Calu3 (cell line): Measurements from ENCODE around the gene MRNIP. TPM values are rescaled to one million over a fixed set of nuclear protein-coding genes. Genes with fewer than 3 reads are reported as not detected.
"Not testable (repeated sequence)": the region's sequence is repeated elsewhere in the genome, so short reads cannot be mapped to it uniquely, and the experiment has no call there.

ENCODE experiments used
- BruUV-seq: library from RNA; stranded (reverse); fragments of 400-500 nt; replicated peaks from 2 replicates; lab custom pipeline; 2021; lab: Mats Ljungman, UMichigan
- CTCF ChIA-PET: fragments of 300-600 bp; sonication (Branson Sonifier 250); formaldehyde crosslinking; loops from one replicate; lab custom pipeline; 2022; ENCODE audit warnings: antibody characterized with exemption; lab: Charles Lee
- DNase-seq: peaks from one replicate; pipeline ENCODE4 v3.0.0; 2022
- H3K27ac Mint-ChIP-seq: one replicate; pipeline ENCODE4 v1.8.0; 2022; ENCODE audit warnings: mixed read lengths; ENCODE audit not compliant: unreplicated experiment
- H3K27me3 Mint-ChIP-seq: one replicate; pipeline ENCODE4 v1.8.0; 2022; ENCODE audit warnings: mixed read lengths; ENCODE audit not compliant: unreplicated experiment
- H3K36me3 Mint-ChIP-seq: one replicate; pipeline ENCODE4 v1.8.0; 2022; ENCODE audit warnings: mild to moderate bottlenecking, moderate library complexity, mixed read lengths; ENCODE audit not compliant: insufficient read depth, unreplicated experiment
- H3K4me1 Mint-ChIP-seq: one replicate; pipeline ENCODE4 v1.8.0; 2022; ENCODE audit warnings: mild to moderate bottlenecking, low read depth, mixed read lengths; ENCODE audit not compliant: unreplicated experiment
- H3K4me3 Mint-ChIP-seq: one replicate; pipeline ENCODE4 v1.8.0; 2022; ENCODE audit warnings: mild to moderate bottlenecking, low read depth, moderate library complexity, mixed read lengths; ENCODE audit not compliant: unreplicated experiment
- H3K9me3 Mint-ChIP-seq: one replicate; pipeline ENCODE4 v1.8.0; 2022; ENCODE audit warnings: low read depth, mixed read lengths; ENCODE audit not compliant: unreplicated experiment
- intact Hi-C: fragments of 100-400 bp; cut with micrococcal nuclease; formaldehyde crosslinking; loops from one replicate; pipeline ENCODE4 v1.10.0; 2022; ENCODE audit not compliant: unreplicated experiment
- microRNA-seq: library from miRNA; unstranded; fragments of <30 nt; microRNA quantifications from one replicate; pipeline ENCODE4 v1.2.0, GENCODE V29; 2022
- total RNA-seq: library from RNA; stranded (reverse); gene quantifications from 2 replicates; pipeline ENCODE4 v1.2.3, GENCODE V29; 2022
- TF ChIP-seq, protein P1 (sequence below): fragments of 200-600 bp; IDR thresholded peaks from one replicate; pipeline ENCODE4 v1.8.0; 2022; ENCODE audit warnings: antibody characterized with exemption; ENCODE audit not compliant: unreplicated experiment

MRNIP gene
- total RNA-seq, 1 experiment from 2014 or later: 47.1 TPM

DNA sequence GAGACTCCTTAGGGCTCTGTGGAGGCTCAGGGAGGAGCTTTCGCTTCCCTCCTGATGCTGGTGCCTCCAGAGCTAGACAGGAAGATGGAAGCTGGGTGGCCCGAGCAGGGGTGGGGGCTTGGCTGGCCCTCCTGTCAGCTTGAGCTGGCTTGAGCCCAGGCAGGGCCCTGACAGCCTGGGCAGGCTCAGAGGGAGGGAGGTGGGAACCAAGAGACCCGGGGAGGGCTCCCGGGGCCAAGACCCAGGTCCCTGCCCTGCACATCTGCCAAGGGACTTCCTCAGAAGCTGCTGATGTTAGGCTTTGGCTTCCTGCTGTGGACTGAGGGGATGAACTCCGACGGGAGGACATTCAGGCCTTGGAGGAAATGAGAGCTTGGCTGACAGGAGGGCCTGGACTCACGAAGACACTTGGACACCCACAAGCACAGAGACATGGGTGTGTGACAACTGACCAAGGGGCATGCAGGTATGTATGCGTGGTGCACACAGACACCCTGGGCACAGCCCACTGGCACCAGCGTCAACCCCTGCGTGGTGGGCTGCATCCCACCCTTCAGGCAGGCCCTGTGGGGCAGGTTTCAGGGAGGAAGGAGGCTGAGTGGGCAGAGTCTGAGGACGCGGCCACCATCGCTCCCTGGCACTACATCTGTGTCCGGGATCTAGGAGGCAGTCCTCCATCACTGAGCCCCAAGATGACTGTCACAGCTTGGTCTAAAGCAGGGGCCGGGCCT is 66.6 kb downstream of the MRNIP start:
- no peak for DNase-seq
- no TSS peak for BruUV-seq
- TF ChIP-seq, protein P1, sequence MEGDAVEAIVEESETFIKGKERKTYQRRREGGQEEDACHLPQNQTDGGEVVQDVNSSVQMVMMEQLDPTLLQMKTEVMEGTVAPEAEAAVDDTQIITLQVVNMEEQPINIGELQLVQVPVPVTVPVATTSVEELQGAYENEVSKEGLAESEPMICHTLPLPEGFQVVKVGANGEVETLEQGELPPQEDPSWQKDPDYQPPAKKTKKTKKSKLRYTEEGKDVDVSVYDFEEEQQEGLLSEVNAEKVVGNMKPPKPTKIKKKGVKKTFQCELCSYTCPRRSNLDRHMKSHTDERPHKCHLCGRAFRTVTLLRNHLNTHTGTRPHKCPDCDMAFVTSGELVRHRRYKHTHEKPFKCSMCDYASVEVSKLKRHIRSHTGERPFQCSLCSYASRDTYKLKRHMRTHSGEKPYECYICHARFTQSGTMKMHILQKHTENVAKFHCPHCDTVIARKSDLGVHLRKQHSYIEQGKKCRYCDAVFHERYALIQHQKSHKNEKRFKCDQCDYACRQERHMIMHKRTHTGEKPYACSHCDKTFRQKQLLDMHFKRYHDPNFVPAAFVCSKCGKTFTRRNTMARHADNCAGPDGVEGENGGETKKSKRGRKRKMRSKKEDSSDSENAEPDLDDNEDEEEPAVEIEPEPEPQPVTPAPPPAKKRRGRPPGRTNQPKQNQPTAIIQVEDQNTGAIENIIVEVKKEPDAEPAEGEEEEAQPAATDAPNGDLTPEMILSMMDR: no peak
- Mint-ChIP-seq H3K4me1 (peaks cover 13% of the 10 kb centered on the region), H3K9me3 (no peaks in the 10 kb centered on the region), H3K4me3 (no peak overlapping the region), H3K27ac (no peak overlapping the region), H3K36me3 (peaks cover 59% of the 10 kb centered on the region), H3K27me3 (no peaks in the 10 kb centered on the region)
- CTCF ChIA-PET: interaction anchor here (0.7 kb wide), 1 partner anchor 11 kb away, joined by 4 read pairs; no protein-coding TSS in a partner anchor
- intact Hi-C loops: no loop called here

DNA sequence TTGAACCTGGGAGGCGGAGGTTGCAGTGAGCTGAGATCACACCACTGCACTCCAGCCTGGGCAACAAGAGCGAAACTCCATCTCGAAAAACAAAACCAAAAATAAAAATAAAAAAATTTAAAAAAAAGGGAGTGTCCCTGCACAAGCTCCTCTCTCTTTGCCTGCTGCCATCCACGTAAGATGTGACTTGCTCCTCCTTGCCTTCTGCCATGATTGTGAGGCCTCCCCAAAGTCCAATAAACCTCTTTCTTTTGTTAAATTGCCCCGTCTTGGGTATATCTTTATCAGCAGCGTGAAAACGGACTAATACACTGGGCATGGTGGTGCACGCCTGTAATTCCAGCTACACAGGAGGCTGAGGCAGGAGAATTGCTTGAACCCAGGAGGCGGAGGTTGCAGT is 69.3 kb downstream of the MRNIP start:
- H3K4me1 Mint-ChIP-seq, H3K9me3 Mint-ChIP-seq, DNase-seq, H3K27me3 Mint-ChIP-seq, intact Hi-C loops, BruUV-seq, H3K4me3 Mint-ChIP-seq: not testable (repeated sequence)
- CTCF ChIA-PET: interaction anchor here (0.6 kb wide), 1 partner anchor 146 kb away, joined by 4 read pairs; no protein-coding TSS in a partner anchor
- Mint-ChIP-seq H3K36me3 (peaks cover 40% of the 10 kb centered on the region), H3K27ac (peak overlapping the region; percentile 33)

DNA sequence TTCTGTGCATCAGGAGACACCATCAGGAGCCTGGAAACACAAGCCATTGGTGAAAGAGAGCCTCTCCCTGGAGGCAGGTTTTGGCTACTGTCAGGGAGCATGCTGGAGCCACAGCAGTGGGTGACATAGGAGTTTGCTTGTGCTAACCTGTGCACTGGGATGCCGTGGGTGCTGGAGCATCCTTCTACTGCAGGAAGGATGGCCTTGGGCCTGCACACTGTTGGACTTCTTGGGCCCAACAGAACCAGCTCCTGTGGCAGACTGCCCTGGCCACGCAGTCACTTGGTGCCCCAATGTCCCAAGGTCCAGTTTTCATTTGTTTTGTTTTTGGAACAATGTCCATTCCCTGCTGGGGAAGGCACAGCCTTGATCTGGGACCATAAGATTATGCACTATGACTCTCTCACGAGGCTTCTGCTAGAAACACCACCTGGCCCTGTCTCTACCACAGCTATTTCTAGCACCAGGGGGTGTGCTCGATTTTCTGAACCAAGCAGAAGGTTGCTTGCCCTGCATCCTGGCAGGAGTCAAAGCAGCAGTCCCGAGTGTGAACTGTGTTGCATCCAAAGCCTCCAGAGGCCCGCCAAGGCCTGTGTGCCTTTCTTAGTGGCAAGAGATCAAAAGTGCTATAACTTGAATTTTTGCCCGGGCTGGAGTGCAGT is 70.3 kb downstream of the MRNIP start:
- TF ChIP-seq, protein P1: no peak
- no peak for DNase-seq
- CTCF ChIA-PET: interaction anchor here (0.9 kb wide), 1 partner anchor 9 kb away, joined by 3 read pairs; no protein-coding TSS in a partner anchor
- Mint-ChIP-seq H3K27me3 (no peaks in the 10 kb centered on the region), H3K27ac (no peak overlapping the region), H3K36me3 (peaks cover 33% of the 10 kb centered on the region), H3K9me3 (no peaks in the 10 kb centered on the region), H3K4me3 (no peak overlapping the region), H3K4me1 (no peaks in the 10 kb centered on the region)
- no TSS peak for BruUV-seq
- intact Hi-C loops: no loop called here

Small RNA genes within 50 kb of the gene (microRNA-seq; reads per million reads assigned to microRNA genes)
- 242 reads per million, percentile 73 among the genes with 10 or more reads in this experiment for gene MIR1229

Other genes starting within 250 kb of the MRNIP start
- gene HNRNPH1, start 235.1 kb downstream of the MRNIP start, total RNA-seq: 765 and 870 TPM in 2 replicates
- gene CBY3, start 177.8 kb downstream of the MRNIP start, total RNA-seq: not detected in 2 replicates
- 1,253 and 1,434 TPM in 2 replicates for gene CANX, start 159.8 kb downstream of the MRNIP start, total RNA-seq
- 37.0 and 38.5 TPM in 2 replicates for gene MAML1, start 126.0 kb downstream of the MRNIP start, total RNA-seq
- 2.2 and 4.9 TPM in 2 replicates for gene LTC4S, start 64.8 kb downstream of the MRNIP start, total RNA-seq
- gene MGAT4B, start 52.0 kb downstream of the MRNIP start, total RNA-seq: 610 and 613 TPM in 2 replicates
- gene SQSTM1, start 37.9 kb downstream of the MRNIP start, total RNA-seq: 1,023 and 1,145 TPM in 2 replicates
- gene TBC1D9B, start 49.1 kb upstream of the MRNIP start, total RNA-seq: 147 and 148 TPM in 2 replicates
- gene RNF130, start 212.9 kb upstream of the MRNIP start, total RNA-seq: 27.0 and 34.0 TPM in 2 replicates